Frontal cortex (tissue), 4 donors: ENCODE results near the gene ANXA6. TPM values are rescaled to one million over a fixed set of nuclear protein-coding genes. Genes with fewer than 3 reads are reported as not detected.
"Not testable (repeated sequence)": the region's sequence is repeated elsewhere in the genome, so short reads cannot be mapped to it uniquely, and the experiment has no call there.

Experiments used
- DNase-seq, 2 donors: peaks; one replicate each; pipeline ENCODE4 v3.0.0; 2012; ENCODE audit warnings: low spot score in 2 of 2
- FAIRE-seq: peaks from 2 replicates; lab custom pipeline; 2012; peaks lifted over from hg19 to GRCh38; lab: Jason Lieb, UNC
- total RNA-seq: library from RNA; depleted of rRNA; stranded (reverse); fragments of >200 nt; gene quantifications from one replicate; pipeline ENCODE4 v1.2.3, GENCODE V29; 2014
- donor health status: control.
- donor health status: control.
- donor health status: control.

The ANXA6 gene
- total RNA-seq, 1 donor from 2014 or later, result 48.9 TPM

- no peak for DNase-seq
Measured at GRCh38 chr5:151182524-151182900, 24.9 kb upstream of the ANXA6 start.

GRCh38 chr5:151181818-151182523 is 24.4 kb upstream of the ANXA6 start:
- no peak for FAIRE-seq
- DNase-seq, result no peak

More at GRCh38 chr5:151182524-151182900, 24.9 kb upstream of the ANXA6 start:
- FAIRE-seq, result no peak

GRCh38 chr5:151180291-151180690 is 22.7 kb upstream of the ANXA6 start:
- FAIRE-seq, result no peak
- DNase-seq, result no peak

- DNase-seq (no peak), FAIRE-seq (no peak)
Measured at GRCh38 chr5:151179489-151179840, 21.9 kb upstream of the ANXA6 start.

GRCh38 chr5:151178777-151179488 is 21.4 kb upstream of the ANXA6 start:
- DNase-seq (no peak), FAIRE-seq (no peak)

GRCh38 chr5:151178372-151178771 is 20.8 kb upstream of the ANXA6 start:
- DNase-seq, result no peak
- FAIRE-seq, result no peak

GRCh38 chr5:151176268-151176667 is 18.7 kb upstream of the ANXA6 start:
- not testable (repeated sequence) for DNase-seq, FAIRE-seq

GRCh38 chr5:151174612-151175101 is 17.1 kb upstream of the ANXA6 start:
- no peak for DNase-seq
- FAIRE-seq, result no peak

- FAIRE-seq (no peak), DNase-seq (no peak)
Measured at GRCh38 chr5:151173711-151174611, 16.4 kb upstream of the ANXA6 start.

- no peak for DNase-seq
- FAIRE-seq, result no peak
Measured at GRCh38 chr5:151171529-151171928, 13.9 kb upstream of the ANXA6 start.

- DNase-seq (no peak), FAIRE-seq (no peak)
Measured at GRCh38 chr5:151168602-151169344, 11.2 kb upstream of the ANXA6 start.

- FAIRE-seq (no peak), DNase-seq (no peak)
Measured at GRCh38 chr5:151167022-151167421, 9.4 kb upstream of the ANXA6 start.

- FAIRE-seq (no peak), DNase-seq (peak; percentile 60 to 68)
Measured at GRCh38 chr5:151164687-151165392, 7.3 kb upstream of the ANXA6 start.

GRCh38 chr5:151162776-151163175 is 5.2 kb upstream of the ANXA6 start:
- no peak for DNase-seq
- no peak for FAIRE-seq

- no peak for FAIRE-seq
- DNase-seq, result no peak
Measured at GRCh38 chr5:151159649-151160373, 2.2 kb upstream of the ANXA6 start.

- FAIRE-seq, result no peak
Measured at GRCh38 chr5:151158287-151158661, 695 bp upstream of the ANXA6 start.

GRCh38 chr5:151156507-151157420 is 815 bp downstream of the ANXA6 start:
- no peak for FAIRE-seq

More at GRCh38 chr5:151158287-151158661, 695 bp upstream of the ANXA6 start:
- DNase-seq, result no peak

More at GRCh38 chr5:151156507-151157420, 815 bp downstream of the ANXA6 start:
- DNase-seq, result no peak
